GM10266 (cell line): Measurements from ENCODE around the gene EFHC2.

Experiments
- DNase-seq: peaks from one replicate; pipeline ENCODE4 v3.0.0; 2012; ENCODE audit errors: extremely low spot score
- TF ChIP-seq, protein P1 (sequence below): IDR thresholded peaks from 2 replicates; pipeline ENCODE4 v1.5.1; 2012; ENCODE audit warnings: mild to moderate bottlenecking, low read depth; ENCODE audit not compliant: control insufficient read depth, insufficient read depth; ENCODE audit errors: missing control alignments

Gene EFHC2

DNA sequence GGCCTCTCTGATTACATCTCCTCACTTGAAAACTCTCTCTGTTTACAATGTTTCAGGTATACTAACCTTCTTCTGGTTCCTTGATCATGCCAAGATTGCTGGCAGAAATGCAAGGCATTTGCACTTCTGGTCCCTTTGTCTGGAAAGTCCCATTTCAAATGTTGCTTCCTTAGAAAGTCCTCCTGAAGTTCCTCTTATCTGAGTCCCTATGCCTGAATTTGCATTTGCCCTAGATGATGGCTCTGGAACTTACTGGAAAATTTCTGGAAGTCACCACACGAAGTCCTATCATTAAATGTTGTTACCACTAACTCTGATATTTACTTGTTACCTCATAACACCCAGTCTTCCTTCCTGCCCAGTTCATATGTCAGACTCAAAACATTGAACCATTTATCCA is 176.4 kb downstream of the EFHC2 start:
- TF ChIP-seq, protein P1, sequence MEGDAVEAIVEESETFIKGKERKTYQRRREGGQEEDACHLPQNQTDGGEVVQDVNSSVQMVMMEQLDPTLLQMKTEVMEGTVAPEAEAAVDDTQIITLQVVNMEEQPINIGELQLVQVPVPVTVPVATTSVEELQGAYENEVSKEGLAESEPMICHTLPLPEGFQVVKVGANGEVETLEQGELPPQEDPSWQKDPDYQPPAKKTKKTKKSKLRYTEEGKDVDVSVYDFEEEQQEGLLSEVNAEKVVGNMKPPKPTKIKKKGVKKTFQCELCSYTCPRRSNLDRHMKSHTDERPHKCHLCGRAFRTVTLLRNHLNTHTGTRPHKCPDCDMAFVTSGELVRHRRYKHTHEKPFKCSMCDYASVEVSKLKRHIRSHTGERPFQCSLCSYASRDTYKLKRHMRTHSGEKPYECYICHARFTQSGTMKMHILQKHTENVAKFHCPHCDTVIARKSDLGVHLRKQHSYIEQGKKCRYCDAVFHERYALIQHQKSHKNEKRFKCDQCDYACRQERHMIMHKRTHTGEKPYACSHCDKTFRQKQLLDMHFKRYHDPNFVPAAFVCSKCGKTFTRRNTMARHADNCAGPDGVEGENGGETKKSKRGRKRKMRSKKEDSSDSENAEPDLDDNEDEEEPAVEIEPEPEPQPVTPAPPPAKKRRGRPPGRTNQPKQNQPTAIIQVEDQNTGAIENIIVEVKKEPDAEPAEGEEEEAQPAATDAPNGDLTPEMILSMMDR, result no peak
- DNase-seq, result no peak

DNA sequence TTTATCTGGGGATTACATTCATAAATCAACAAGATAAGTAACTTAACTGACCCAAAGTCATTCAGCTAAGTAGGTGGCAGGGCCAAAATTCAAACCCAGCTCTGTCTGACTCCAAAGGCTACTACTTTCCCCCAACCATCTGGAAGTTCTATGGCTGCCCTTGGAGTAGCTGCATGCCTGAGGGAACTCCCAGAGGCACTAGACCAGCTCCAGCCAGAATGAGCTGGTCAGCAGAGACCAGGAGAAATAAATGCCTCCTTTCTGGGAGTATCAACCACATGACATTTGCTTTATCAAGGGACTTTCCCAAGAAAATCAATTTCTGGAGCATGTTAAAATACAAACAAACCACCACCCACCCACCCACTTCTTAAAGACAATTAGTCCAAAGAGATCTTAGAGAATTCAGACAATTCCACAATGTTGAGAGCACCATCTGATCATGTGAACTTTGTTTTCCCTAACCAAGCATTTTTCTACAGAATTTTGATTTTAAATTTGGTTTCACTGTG is 180.5 kb downstream of the EFHC2 start:
- TF ChIP-seq, protein P1, result no peak

DNA sequence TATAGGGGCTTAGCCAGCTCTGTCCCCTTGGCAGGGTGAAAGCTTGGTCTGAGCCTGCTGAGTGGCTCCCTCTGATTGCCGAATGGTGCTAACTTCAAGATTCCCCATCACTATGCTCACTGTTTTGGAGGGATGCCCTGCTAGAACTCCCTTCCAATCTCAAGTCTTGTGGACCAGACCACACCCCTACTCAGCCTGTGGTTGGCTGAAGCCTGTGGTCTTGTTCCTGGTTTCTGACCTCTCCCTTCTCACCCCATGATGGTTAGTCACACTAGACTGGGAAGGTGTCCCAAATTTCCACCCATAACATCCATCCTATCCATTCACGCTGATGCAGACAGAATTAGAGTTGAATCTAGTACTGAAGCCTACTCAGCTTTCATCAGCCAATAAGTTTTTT is 185.6 kb downstream of the EFHC2 start:
- TF ChIP-seq, protein P1, result no peak
- no peak for DNase-seq

More for the DNA sequence above, 180.5 kb downstream of the EFHC2 start:
- no peak for DNase-seq

DNA sequence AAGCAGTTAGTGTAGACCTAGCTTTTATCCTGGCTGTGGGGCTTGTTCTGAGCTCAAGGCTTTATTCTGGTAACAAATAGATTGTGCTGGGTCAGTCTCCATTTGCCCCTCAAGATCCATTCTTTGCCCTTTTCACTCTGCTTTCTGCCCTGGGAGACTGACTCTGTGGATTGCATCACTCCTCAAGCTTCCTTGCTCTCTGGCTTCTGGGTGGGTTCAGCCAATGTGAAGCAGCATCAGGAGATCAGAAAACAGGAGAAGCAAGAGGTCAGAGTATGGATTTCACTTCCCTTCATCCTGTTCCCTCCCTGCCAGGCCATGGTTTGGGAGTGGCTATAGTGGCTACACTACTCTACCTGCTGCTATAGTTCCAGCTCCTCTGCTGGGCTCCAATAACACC is 186.2 kb downstream of the EFHC2 start:
- no peak for DNase-seq
- TF ChIP-seq, protein P1, result no peak

- no peak for DNase-seq
- TF ChIP-seq, protein P1, result no peak
Observed at GRCh38 chrX:44156726-44157125, 186.7 kb downstream of the EFHC2 start.

DNA sequence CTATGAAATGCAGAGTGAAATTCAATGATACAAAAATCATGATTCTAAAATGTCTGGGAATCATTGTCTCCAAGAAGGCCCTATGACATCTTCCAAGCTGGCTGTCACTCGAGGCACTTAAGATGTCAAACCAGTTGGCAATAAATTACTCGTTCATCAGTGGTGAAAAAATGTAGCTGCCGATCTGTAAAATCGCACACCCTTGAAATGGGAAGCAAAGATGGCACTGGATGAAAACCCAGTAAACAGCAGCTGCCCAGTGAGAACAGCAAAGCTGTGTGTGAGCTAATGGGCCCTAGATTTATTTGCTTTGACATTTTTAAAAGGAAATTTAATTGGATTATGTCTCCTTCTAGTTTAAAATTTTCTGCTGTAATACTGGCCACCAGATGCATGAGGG is 188.3 kb downstream of the EFHC2 start:
- DNase-seq, result no peak
- TF ChIP-seq, protein P1, result no peak

DNA sequence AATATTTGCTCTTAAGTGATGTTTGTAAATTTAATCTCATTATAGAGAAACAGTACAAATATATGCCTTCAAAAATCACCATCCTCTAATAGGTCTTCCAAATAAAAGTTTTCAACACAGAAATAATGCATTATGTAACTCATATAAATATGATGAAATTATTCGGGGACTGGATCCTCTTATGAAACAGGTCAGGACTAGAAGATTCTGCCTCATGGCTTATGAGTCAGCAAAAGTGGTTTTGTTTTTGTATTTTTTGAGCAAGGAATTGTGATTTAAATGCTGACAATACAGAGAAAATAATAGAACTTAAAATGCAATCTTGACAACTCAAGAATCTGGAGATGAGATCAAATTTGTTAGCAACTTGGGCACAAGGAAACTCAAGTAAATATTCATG is 190.6 kb downstream of the EFHC2 start:
- TF ChIP-seq, protein P1, result no peak
- no peak for DNase-seq
